Suppressor macrophage treated with lipopolysaccharide for 4 hours (primary cell): Measurements from ENCODE around the gene ANO1.

Source experiments
- DNase-seq: peaks from one replicate; pipeline ENCODE4 v3.0.0-alpha.2; 2020

The ANO1 gene

GRCh38 chr11:70170596-70171210, 92.6 kb downstream of the ANO1 start:
- DNase-seq, result no peak

- DNase-seq, result no peak
Measured at GRCh38 chr11:70173018-70173417, 94.9 kb downstream of the ANO1 start.

- no peak for DNase-seq
Measured at GRCh38 chr11:70174547-70175235, 96.6 kb downstream of the ANO1 start.

GRCh38 chr11:70175236-70175698, 97.2 kb downstream of the ANO1 start:
- no peak for DNase-seq

- peak; percentile 48 for DNase-seq
Measured at GRCh38 chr11:70176940-70177689, 99.0 kb downstream of the ANO1 start.

- no peak for DNase-seq
Measured at GRCh38 chr11:70180906-70181305, 102.8 kb downstream of the ANO1 start.

- DNase-seq, result no peak
Measured at GRCh38 chr11:70182266-70182665, 104.1 kb downstream of the ANO1 start.

GRCh38 chr11:70183032-70183431, 104.9 kb downstream of the ANO1 start:
- DNase-seq, result no peak

- DNase-seq, result no peak
Measured at GRCh38 chr11:70183483-70184176, 105.5 kb downstream of the ANO1 start.

GRCh38 chr11:70184396-70184795, 106.3 kb downstream of the ANO1 start:
- no peak for DNase-seq

- no peak for DNase-seq
Measured at GRCh38 chr11:70185348-70186055, 107.4 kb downstream of the ANO1 start.

- DNase-seq, result no peak
Measured at GRCh38 chr11:70186420-70186819, 108.3 kb downstream of the ANO1 start.

- no peak for DNase-seq
Measured at GRCh38 chr11:70186936-70187335, 108.8 kb downstream of the ANO1 start.

GRCh38 chr11:70187771-70188170, 109.7 kb downstream of the ANO1 start:
- no peak for DNase-seq

- no peak for DNase-seq
Measured at GRCh38 chr11:70189622-70190021, 111.5 kb downstream of the ANO1 start.

- DNase-seq, result peak; percentile 71
Measured at GRCh38 chr11:70191495-70192140, 113.5 kb downstream of the ANO1 start.

GRCh38 chr11:70192666-70193410, 114.7 kb downstream of the ANO1 start:
- DNase-seq, result no peak

GRCh38 chr11:70193411-70194292, 115.5 kb downstream of the ANO1 start:
- DNase-seq, result no peak

GRCh38 chr11:70194792-70195791, 117.0 kb downstream of the ANO1 start:
- no peak for DNase-seq
